Activated naive CD4-positive, alpha-beta T cell treated with anti-CD3 and anti-CD28 coated beads, Interleukin-2, amount 50 U/mL, for 24 hours (primary cell): Measurements from ENCODE around the gene NUDT4.
"Not testable (repeated sequence)": the region's sequence is repeated elsewhere in the genome, so short reads cannot be mapped to it uniquely, and the experiment has no call there.

Experiments used
- H3K27ac Mint-ChIP-seq: one replicate; pipeline ENCODE4 v1.8.0; 2021; ENCODE audit warnings: mild to moderate bottlenecking, mixed read lengths
- H3K27me3 Mint-ChIP-seq: one replicate; pipeline ENCODE4 v1.8.0; 2021; ENCODE audit warnings: mixed read lengths
- H3K36me3 Mint-ChIP-seq: one replicate; pipeline ENCODE4 v1.8.0; 2021; ENCODE audit warnings: mixed read lengths
- H3K4me1 Mint-ChIP-seq: one replicate; pipeline ENCODE4 v1.8.0; 2021; ENCODE audit warnings: mixed read lengths
- H3K4me3 Mint-ChIP-seq: one replicate; pipeline ENCODE4 v1.8.0; 2021; ENCODE audit warnings: mild to moderate bottlenecking, mixed read lengths
- H3K9me3 Mint-ChIP-seq: one replicate; pipeline ENCODE4 v1.8.0; 2021; ENCODE audit warnings: mixed read lengths

Gene NUDT4

DNA sequence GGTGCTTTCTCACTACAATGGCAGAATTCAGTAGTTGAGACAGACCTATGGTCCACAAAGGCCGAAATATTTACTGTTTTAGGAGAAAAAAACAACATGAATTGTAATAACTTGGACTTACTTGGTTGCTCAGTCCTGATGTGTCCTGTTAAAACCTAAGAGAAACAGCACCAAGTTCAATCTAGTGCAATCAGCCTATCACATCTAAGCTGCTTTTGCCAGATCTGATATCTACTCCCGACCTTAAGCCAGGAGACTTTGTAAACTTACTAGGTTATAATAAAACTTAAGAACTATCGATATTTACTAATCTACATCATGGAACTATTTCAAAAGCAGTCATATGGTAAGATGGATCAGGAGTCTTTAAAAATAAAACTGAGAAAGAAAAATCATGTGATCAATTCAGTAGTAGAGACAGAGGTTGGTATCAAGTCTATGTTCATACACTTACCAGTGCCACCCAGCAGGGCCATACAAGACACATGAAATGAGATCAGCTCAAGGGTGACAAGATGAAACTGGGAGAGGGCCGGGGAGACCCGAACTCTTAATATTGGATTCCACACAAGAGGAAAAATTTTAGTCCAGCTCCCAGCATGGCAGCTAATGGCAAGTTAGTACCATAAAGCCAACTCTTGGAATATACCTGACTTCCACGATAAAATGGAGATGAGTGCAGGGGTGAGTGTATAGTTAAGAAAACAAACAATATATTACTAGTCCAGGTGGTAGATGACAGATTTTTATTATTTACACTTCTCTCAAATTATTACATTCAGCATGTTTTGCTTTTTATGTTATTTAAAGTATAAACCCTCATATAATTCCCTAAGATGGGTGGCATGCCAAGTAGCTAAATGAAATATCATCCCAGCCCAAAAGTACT lies 27.5 kb downstream of the NUDT4 start:
- Mint-ChIP-seq H3K27me3 (no peaks in the 10 kb centered on the region), H3K27ac (peak overlapping the region; percentile 35), H3K36me3 (peaks cover 10% of the 10 kb centered on the region), H3K4me1 (peaks cover 35% of the 10 kb centered on the region), H3K9me3 (no peaks in the 10 kb centered on the region), H3K4me3 (no peak overlapping the region)

DNA sequence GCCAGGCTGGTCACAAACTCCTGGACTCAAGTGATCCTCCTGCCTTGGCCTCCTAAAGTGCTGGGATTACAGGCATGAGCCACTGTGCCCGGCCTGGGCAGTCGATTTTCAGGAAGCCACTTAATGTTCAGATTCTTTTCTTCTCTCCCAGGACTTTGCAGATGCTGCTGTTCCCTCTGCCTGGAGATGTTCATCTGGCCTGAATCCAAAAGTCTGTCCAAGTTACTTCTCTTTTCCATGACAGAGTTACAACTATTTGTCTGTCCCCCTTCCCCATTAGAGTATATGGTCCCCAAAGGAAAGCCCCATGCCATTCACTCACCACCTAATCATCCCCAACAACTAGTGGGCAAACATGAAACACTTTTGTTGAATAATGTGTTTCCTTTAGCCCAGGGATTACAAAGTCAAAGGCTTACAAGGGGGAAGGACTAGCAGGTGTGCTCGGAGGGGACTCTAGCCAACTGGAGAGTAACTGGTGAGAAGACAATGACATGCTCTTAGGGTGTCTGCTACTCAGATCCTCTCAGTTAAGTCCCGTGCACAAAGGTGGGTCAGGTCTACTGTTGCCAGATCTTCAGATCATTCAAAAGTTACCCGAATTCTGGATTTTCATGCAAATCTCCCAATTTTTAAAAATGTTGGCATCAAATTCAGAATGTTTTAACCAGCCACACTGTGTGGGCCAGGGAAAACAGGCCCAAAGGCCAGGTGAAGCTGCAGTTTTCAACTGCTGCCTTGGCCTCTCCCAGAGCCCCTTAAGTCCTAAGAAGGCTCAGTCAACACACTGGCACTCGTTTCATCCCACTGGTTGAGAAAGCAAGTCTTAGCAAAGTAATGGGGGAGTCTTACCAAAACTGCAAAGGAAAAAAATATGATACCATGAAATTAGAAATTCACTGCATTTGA lies 29.6 kb downstream of the NUDT4 start:
- H3K27me3 Mint-ChIP-seq: no peaks in the 10 kb centered on the region
- H3K4me1 Mint-ChIP-seq: peaks cover 54% of the 10 kb centered on the region
- no peaks in the 10 kb centered on the region for H3K9me3 Mint-ChIP-seq
- H3K36me3 Mint-ChIP-seq: peaks cover 12% of the 10 kb centered on the region
- H3K4me3 Mint-ChIP-seq: no peak overlapping the region
- H3K27ac Mint-ChIP-seq: peak overlapping the region; percentile 47

DNA sequence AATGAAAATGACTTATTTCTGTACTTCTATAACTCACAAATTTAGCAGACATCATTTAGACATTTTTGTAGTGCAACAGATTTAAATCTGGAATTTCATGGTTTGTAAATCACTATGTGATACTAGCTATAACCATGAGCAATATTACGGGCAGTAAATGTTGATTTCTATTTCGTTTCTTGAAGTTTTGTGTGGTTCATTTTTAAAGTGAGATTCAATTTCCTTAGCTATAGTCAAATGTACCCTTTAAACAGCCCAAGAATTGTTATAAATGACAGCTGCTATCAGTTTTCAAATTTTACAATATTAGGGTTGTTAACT lies 30.2 kb downstream of the NUDT4 start:
- peaks cover 12% of the 10 kb centered on the region for H3K36me3 Mint-ChIP-seq
- peaks cover 57% of the 10 kb centered on the region for H3K4me1 Mint-ChIP-seq
- no peak overlapping the region for H3K4me3 Mint-ChIP-seq
- H3K27me3 Mint-ChIP-seq: no peaks in the 10 kb centered on the region
- H3K27ac Mint-ChIP-seq: peak overlapping the region; percentile 47
- no peaks in the 10 kb centered on the region for H3K9me3 Mint-ChIP-seq

DNA sequence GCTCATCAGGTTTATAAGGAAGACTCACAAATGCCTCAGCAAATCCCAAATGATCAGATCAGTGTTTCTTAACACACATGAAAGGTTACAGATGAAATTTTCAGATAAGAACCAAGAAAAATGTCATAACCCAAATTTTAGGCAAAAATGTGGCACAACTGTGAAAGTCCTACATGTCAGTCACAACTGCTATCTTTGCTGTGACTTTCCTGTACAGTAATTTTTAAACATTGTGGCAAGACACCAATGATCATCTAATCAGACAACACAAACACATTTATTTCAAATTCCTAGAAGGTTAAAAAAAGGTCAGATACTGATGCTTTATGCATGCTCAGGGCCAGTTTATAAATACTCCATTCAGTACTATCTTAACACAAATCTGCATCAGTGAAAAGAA lies 31.1 kb downstream of the NUDT4 start:
- Mint-ChIP-seq H3K27me3 (no peaks in the 10 kb centered on the region), H3K9me3 (no peaks in the 10 kb centered on the region), H3K36me3 (peaks cover 16% of the 10 kb centered on the region), H3K4me3 (no peak overlapping the region), H3K4me1 (peaks cover 66% of the 10 kb centered on the region), H3K27ac (peak overlapping the region; percentile 27)

DNA sequence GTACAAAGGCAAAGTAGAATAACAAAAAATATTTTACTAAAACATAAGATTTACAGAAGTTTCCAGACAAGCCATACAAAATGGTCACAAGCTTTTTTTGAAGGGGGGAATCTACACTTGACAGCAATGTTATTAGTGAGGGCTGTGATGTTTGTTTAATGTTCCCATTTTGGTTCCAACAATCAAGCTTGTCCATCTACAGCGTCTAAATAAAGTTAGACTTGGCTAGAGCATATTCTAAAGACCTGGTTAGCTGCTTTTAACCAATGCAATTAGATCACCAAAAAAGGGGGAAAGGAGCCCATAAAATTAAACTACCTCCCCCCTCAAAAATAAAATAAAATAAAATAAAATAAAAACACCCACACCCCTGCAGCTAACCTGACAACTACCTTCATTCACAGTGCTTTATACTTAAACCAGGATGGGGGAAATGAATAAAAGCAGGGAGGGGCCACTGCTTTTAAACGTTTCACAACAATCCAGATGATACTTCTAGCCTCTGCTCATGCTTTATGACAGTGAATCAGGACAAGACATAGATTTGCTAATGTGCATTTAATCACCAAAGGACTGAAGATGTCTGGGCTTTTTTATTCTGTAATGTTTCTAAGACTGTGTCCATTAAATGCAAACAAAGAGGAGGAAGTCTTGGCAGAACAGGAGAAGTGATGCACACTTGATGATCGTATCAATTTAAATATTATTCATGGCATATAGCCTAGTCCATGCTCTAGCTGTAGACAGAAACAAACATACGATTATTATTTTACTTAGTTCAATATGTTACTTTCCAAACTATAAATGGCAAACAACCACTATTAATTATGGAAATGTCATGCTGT lies 31.8 kb downstream of the NUDT4 start:
- H3K4me3 Mint-ChIP-seq, H3K27me3 Mint-ChIP-seq, H3K27ac Mint-ChIP-seq, H3K9me3 Mint-ChIP-seq: not testable (repeated sequence)
- H3K4me1 Mint-ChIP-seq: peaks cover 71% of the 10 kb centered on the region
- H3K36me3 Mint-ChIP-seq: peaks cover 17% of the 10 kb centered on the region

DNA sequence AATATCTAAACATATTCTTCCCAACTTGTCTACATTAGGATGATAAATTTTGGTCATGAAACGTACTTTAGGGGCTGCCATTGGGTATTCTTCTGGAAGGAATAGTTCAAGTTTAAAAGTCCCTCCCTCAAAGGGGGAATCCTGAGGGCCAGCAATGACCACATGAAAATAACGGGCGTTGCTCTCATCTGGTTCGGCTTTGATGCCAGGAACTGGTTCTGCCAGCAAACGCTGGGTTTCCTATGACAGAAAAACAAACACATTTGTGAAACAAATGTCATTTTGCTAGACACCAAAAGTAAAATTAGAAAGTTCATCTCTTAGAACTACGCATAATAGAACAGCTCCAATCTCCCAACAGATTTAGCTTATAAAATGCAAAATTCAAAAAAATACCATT lies 33.3 kb downstream of the NUDT4 start:
- peaks cover 80% of the 10 kb centered on the region for H3K4me1 Mint-ChIP-seq
- peak overlapping the region; percentile 21 for H3K4me3 Mint-ChIP-seq
- not testable (repeated sequence) for H3K9me3 Mint-ChIP-seq, H3K27me3 Mint-ChIP-seq
- peak overlapping the region; percentile 56 for H3K27ac Mint-ChIP-seq
- H3K36me3 Mint-ChIP-seq: peaks cover 16% of the 10 kb centered on the region

DNA sequence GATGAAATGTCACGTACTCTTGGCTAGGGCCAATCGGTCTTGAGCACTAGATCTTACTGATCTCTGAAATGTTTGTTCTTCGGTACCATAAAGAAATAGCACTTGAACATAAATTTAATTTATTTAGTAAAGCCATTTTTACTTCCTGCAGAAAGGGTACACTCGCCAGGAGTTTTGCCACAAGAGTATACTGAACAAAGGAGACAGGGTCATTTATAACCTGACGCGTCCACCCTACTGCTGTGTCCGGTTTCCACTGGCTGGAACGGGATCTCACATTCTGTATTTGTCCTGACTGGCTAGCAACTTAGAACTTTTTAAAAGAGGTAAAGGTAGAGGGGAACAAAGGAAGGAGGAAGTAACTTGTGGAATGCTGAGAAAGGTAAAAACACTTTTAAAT lies 34.7 kb downstream of the NUDT4 start:
- H3K27me3 Mint-ChIP-seq, H3K9me3 Mint-ChIP-seq: not testable (repeated sequence)
- Mint-ChIP-seq H3K4me1 (peaks cover 85% of the 10 kb centered on the region), H3K36me3 (peaks cover 13% of the 10 kb centered on the region), H3K4me3 (peak overlapping the region; percentile 28), H3K27ac (peak overlapping the region; percentile 92)

DNA sequence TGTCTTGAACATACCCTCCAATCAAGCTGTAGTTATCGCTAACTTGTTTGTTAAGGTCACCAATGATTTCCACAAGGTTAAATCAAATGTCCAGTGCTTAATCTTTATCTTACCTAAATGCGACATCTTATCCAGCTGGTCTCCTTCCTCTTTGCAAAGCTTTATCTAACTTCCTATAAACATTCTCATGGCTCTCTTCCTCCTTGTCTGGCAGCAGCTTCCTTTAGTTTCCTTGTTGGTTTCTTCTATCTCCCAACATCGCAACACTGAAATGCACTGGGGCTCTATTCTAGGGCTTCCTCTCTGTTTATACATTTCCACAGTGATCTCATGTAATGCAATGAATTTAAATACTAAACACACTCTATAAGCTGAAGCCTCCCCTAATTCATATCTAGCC lies 35.3 kb downstream of the NUDT4 start:
- H3K36me3 Mint-ChIP-seq: peaks cover 13% of the 10 kb centered on the region
- peaks cover 84% of the 10 kb centered on the region for H3K4me1 Mint-ChIP-seq
- H3K9me3 Mint-ChIP-seq: no peaks in the 10 kb centered on the region
- peak overlapping the region; percentile 87 for H3K27ac Mint-ChIP-seq
- no peaks in the 10 kb centered on the region for H3K27me3 Mint-ChIP-seq
- peak overlapping the region; percentile 8 for H3K4me3 Mint-ChIP-seq

DNA sequence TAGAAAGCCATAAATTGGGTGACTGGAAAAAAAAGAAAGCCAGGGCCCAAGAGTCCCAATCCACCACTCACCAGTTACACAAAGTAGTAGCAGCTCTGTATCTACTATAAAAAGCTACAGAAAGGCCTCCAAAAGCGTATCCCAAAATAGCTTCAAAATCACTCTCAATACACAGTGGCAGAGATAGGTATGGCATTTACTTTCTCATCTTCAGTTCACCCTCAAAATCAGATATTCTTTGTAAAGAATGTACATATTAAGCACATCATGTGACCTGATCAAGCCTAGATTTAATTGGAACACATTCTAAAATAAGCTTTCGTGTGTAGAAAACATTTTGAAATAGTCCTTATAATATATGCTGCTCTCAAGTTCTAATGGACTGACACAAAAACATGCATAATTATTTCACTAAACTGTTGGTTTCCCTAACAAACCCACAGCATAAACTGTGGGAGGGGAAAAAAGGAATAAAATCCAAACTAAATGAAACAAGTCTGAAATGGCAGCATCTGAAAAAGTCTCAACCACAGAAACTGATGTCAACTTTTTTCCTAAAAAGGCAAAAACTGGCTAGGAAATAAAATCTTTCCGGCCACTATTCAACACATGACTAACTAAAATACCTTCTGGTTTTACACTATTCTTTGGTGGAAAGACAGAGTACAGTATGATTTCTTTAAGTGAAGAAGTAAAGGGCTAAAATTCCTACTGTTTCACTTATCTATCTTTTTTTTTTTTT lies 38.2 kb downstream of the NUDT4 start:
- Mint-ChIP-seq H3K4me3 (peak overlapping the region; percentile 76), H3K9me3 (no peaks in the 10 kb centered on the region), H3K27ac (peak overlapping the region; percentile 95), H3K36me3 (peaks cover 11% of the 10 kb centered on the region), H3K27me3 (no peaks in the 10 kb centered on the region), H3K4me1 (peaks cover 94% of the 10 kb centered on the region)

DNA sequence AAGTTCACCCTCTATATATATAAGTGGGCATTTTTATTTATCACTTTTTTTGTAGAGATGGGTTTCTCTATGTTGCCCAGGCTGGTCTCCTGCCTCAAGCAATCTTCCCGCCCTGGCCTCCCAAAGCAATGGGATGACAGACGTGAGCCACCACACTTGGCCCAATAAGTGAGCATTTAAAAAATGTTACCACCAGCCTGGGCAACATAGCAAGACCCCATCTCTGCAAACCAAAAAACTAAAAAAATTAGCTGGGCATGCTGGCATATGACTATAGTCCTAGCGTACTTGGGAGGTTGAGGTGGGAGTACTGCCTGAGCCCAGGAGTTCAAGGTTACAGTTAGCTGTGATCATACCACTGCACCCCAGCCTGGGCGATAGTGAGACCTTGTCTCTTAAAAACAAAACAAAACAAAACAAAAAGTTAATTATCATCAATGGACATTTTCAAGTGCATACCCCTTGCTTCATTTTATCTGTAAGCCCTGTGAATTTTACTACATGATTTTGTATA lies 40.3 kb downstream of the NUDT4 start:
- H3K4me3 Mint-ChIP-seq: no peak overlapping the region
- no peaks in the 10 kb centered on the region for H3K27me3 Mint-ChIP-seq
- H3K9me3 Mint-ChIP-seq: no peaks in the 10 kb centered on the region
- H3K4me1 Mint-ChIP-seq: peaks cover 94% of the 10 kb centered on the region
- H3K27ac Mint-ChIP-seq: no peak overlapping the region
- peaks cover 10% of the 10 kb centered on the region for H3K36me3 Mint-ChIP-seq

DNA sequence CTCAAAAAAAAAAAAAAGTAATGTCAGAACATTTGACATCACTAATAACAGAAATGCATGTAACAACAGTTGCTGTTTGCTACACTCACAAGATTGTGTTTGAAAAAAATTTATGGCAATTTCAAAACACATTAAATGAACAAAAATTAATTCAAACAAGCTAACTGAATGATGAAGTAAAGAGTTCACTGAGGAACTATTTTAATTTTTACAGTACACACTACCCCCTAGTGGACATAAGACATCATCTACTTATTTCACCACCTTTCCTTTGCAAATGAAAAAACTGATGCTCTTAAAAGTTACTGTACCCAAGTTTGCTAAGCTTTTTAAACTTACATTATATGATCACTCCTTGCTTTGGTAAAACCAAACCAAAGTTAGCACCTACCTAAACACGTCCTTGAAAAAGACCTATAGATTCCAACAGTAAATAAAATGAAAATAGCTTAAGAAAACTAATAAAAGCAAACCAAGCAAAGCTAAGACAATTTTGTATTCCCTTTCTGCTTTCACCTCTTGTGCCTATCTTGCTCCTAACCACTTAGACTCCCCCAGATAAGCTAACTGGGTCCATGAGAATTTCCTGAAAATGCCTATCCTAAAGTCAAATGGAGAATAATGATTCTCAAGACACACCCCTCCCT lies 41.8 kb downstream of the NUDT4 start:
- H3K36me3 Mint-ChIP-seq: peaks cover 4% of the 10 kb centered on the region
- H3K9me3 Mint-ChIP-seq: no peaks in the 10 kb centered on the region
- no peaks in the 10 kb centered on the region for H3K27me3 Mint-ChIP-seq
- H3K4me1 Mint-ChIP-seq: peaks cover 95% of the 10 kb centered on the region
- peak overlapping the region; percentile 74 for H3K27ac Mint-ChIP-seq
- no peak overlapping the region for H3K4me3 Mint-ChIP-seq

DNA sequence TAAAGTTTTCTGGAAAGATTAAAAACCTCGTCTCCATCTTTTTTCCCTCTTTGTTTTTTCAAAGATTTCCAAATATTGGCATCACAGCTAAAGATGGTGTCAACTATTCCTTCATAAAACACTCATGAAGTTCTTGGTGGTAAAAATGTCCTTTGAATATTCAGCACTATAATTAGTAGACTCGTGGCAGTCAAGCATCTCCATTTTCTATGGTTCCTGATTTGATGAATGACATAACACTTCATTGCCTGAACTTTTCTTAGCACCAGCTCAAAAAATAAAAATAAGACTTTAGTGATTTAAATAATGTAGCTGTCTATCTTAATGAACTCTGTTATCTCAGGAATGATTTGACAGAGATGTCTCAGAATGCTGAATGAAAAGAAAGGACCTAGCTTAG lies 44.3 kb downstream of the NUDT4 start:
- H3K4me1 Mint-ChIP-seq: peaks cover 95% of the 10 kb centered on the region
- peak overlapping the region; percentile 35 for H3K4me3 Mint-ChIP-seq
- H3K27me3 Mint-ChIP-seq: no peaks in the 10 kb centered on the region
- peak overlapping the region; percentile 95 for H3K27ac Mint-ChIP-seq
- no peaks in the 10 kb centered on the region for H3K36me3 Mint-ChIP-seq
- H3K9me3 Mint-ChIP-seq: no peaks in the 10 kb centered on the region

DNA sequence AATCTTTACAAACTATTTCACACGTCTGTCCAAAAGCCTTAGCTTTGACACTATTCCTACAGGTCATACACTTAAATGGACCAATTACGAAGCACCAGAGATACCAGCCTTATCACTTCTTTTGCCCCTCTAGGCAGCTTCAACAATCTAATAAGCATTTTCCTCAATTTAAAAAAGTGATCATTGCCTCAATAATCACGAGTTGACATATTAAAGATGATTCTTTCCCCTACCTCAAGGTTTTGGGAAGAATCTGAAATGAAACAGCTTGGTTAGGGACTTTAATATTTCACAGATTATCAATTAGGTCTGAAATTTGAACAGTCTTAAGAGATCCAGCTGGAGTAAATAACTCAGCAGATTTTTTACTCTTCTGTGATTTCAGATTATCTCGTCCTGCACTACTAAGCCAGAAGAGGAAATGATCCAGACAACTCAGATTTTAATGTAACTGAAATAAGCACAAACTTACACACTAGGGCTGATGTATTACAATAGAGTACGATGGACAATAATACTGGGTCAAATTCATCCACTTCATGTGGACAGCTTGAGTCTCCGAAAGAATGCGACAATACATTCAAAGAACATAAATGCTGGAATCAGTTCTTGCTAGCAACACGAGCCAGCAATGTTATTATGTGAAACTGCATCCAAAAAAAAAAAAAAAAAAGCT lies 48.1 kb downstream of the NUDT4 start:
- no peaks in the 10 kb centered on the region for H3K9me3 Mint-ChIP-seq
- no peaks in the 10 kb centered on the region for H3K27me3 Mint-ChIP-seq
- peaks cover 93% of the 10 kb centered on the region for H3K4me1 Mint-ChIP-seq
- H3K4me3 Mint-ChIP-seq: peak overlapping the region; percentile 57
- no peaks in the 10 kb centered on the region for H3K36me3 Mint-ChIP-seq
- peak overlapping the region; percentile 61 for H3K27ac Mint-ChIP-seq

DNA sequence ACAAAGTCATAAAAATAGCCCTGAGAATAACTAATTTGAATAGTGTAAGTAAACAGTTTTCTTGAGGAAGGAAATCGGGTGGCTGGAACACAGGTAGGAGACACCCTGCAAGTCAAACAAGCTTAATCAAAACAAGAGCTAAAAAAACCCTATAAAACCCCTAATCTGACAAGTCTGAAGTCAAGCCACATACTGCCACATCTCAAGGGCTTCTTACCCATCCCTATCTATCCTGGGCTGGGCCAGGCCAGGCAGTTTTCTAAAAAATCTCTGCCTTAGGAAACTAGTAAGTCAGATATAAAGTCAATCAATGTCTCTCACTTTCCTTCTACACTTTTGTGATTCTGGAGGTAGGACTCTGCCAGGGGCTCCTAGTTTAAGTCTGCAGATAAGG lies 48.7 kb downstream of the NUDT4 start:
- H3K27me3 Mint-ChIP-seq: no peaks in the 10 kb centered on the region
- peak overlapping the region; percentile 43 for H3K27ac Mint-ChIP-seq
- H3K4me1 Mint-ChIP-seq: peaks cover 94% of the 10 kb centered on the region

More for the DNA sequence above, 48.7 kb downstream of the NUDT4 start:
- Mint-ChIP-seq H3K9me3 (no peaks in the 10 kb centered on the region), H3K4me3 (peak overlapping the region; percentile 57), H3K36me3 (no peaks in the 10 kb centered on the region)
